HepG2 (cell line): ENCODE results near the gene PMVK. TPM values are rescaled to one million over a fixed set of nuclear protein-coding genes. Genes with fewer than 3 reads are reported as not detected.
A peak's percentile ranks its signal among the peaks of the same experiment; 100 is the strongest.

Experiments used
- GATA4 ChIP-seq: sonication (generic); IDR thresholded peaks from 2 replicates; pipeline ENCODE4 v1.6.1; 2016; ENCODE audit warnings: antibody characterized with exemption, low read depth, borderline replicate concordance
- IRX3 ChIP-seq: sonication (generic); formaldehyde crosslinking; IDR thresholded peaks from 2 replicates; pipeline ENCODE4 v1.8.1; 2023; ENCODE audit warnings: mild to moderate bottlenecking, low read depth, missing genetic modification reagents, borderline replicate concordance
- KDM1A ChIP-seq: IDR thresholded peaks from 2 replicates; pipeline ENCODE4 v1.6.1; 2016; ENCODE audit warnings: missing compliant biosample characterization
- KDM6A ChIP-seq: IDR thresholded peaks from 2 replicates; pipeline ENCODE4 v1.6.1; 2016; ENCODE audit warnings: low read depth
- MED1 ChIP-seq: sonication (generic); formaldehyde crosslinking; IDR thresholded peaks from 2 replicates; pipeline ENCODE4 v1.4.0; 2020; ENCODE audit warnings: missing genetic modification reagents
- MXI1 ChIP-seq: IDR thresholded peaks from 3 replicates; pipeline ENCODE4 v1.6.1; 2012; ENCODE audit warnings: low read depth, low read length, inconsistent platforms, borderline replicate concordance
- NCOA1 ChIP-seq: sonication (generic); formaldehyde crosslinking; IDR thresholded peaks from 2 replicates; pipeline ENCODE4 v1.9.0; 2021; ENCODE audit warnings: missing genetic modification reagents
- SMARCC2 ChIP-seq: fragments of 450-650 bp; IDR thresholded peaks from 2 replicates; pipeline ENCODE4 v1.6.1; 2017; ENCODE audit warnings: antibody characterized with exemption, mild to moderate bottlenecking
- ZNF326 ChIP-seq: sonication (generic); formaldehyde crosslinking; IDR thresholded peaks from 2 replicates; pipeline ENCODE4 v1.4.0; 2020; ENCODE audit warnings: missing genetic modification reagents, borderline replicate concordance
- ZNF333 ChIP-seq: sonication (generic); formaldehyde crosslinking; IDR thresholded peaks from 2 replicates; pipeline ENCODE4 v1.4.0; 2020; ENCODE audit warnings: mild to moderate bottlenecking, missing genetic modification reagents, borderline replicate concordance
- ZNF44 ChIP-seq: sonication (generic); formaldehyde crosslinking; IDR thresholded peaks from 2 replicates; pipeline ENCODE4 v1.5.1; 2020; ENCODE audit warnings: mild to moderate bottlenecking, missing genetic modification reagents
- ZNF772 ChIP-seq: sonication (generic); formaldehyde crosslinking; IDR thresholded peaks from 2 replicates; pipeline ENCODE4 v1.5.0; 2020; ENCODE audit warnings: mild to moderate bottlenecking, missing genetic modification reagents
- ZNF777 ChIP-seq: sonication (generic); formaldehyde crosslinking; IDR thresholded peaks from 2 replicates; pipeline ENCODE4 v1.4.0; 2020; ENCODE audit warnings: missing genetic modification reagents
- polyA plus RNA-seq, 8 experiments: library from polyadenylated mRNA; depleted of rRNA in 3 of 8; stranded (reverse) in 7 of 8; unstranded in 1 of 8; fragments of >200 nt; fragmentation: Illumina TruSeq in 4 of 8; extraction: Trizol in 4 of 8; gene quantifications; 2 replicates each; pipeline versions ENCODE4 v1.2.1 to v1.2.3, GENCODE V29; 2011 to 2016; ENCODE audit warnings: low read depth in 4 of 8, missing spikeins in 1 of 8, mixed read lengths in 1 of 8; ENCODE audit not compliant: insufficient read depth in 1 of 8
- total RNA-seq, 5 experiments: library from RNA; depleted of rRNA; stranded (reverse); fragments of >200 nt; fragmentation: Illumina TruSeq; extraction: Trizol; gene quantifications; 2 replicates each; pipeline ENCODE4 v1.2.3, GENCODE V29; 2016; ENCODE audit warnings: low read depth in 1 of 5
- TF ChIP-seq, protein P1 (sequence below): IDR thresholded peaks from 2 replicates; pipeline ENCODE4 v1.6.1; 2016; ENCODE audit warnings: low read depth, control low read depth
- TF ChIP-seq, protein P2 (sequence below): sonication (generic); formaldehyde crosslinking; IDR thresholded peaks from 2 replicates; pipeline ENCODE4 v1.8.0; 2022; ENCODE audit warnings: missing genetic modification reagents, mild to moderate bottlenecking, inconsistent platforms, borderline replicate concordance
- TF ChIP-seq, protein P3 (sequence below): sonication (generic); formaldehyde crosslinking; IDR thresholded peaks from 2 replicates; pipeline ENCODE4 v1.8.0; 2023; ENCODE audit warnings: mild to moderate bottlenecking, missing genetic modification reagents
- TF ChIP-seq, protein P4 (sequence below): IDR thresholded peaks from 2 replicates; pipeline ENCODE4 v1.6.1; 2012; ENCODE audit warnings: inconsistent platforms
- TF ChIP-seq, protein P5 (sequence below): sonication (generic); formaldehyde crosslinking; conservative IDR thresholded peaks from 2 replicates; pipeline ENCODE4 v1.8.0; 2022; ENCODE audit warnings: missing genetic modification reagents
- TF ChIP-seq, protein P6 (sequence below), 2 experiments: IDR thresholded peaks; 2 replicates each; pipeline ENCODE4 v1.6.1; 2011 to 2012; ENCODE audit warnings: low read length in 2 of 2, borderline replicate concordance in 1 of 2, low read depth in 1 of 2, mild to moderate bottlenecking in 1 of 2, moderate library complexity in 1 of 2
- TF ChIP-seq, protein P7 (sequence below): sonication (generic); formaldehyde crosslinking; IDR thresholded peaks from 2 replicates; pipeline ENCODE4 v1.4.0; 2020; ENCODE audit warnings: mild to moderate bottlenecking, low read depth, missing genetic modification reagents

Gene PMVK
- total and polyA plus RNA-seq, 2 of the 13 experiments (the other 11 are each of a cell fraction or from before 2014, with no cell fraction given) = 3.9 to 12.6 TPM

DNA sequence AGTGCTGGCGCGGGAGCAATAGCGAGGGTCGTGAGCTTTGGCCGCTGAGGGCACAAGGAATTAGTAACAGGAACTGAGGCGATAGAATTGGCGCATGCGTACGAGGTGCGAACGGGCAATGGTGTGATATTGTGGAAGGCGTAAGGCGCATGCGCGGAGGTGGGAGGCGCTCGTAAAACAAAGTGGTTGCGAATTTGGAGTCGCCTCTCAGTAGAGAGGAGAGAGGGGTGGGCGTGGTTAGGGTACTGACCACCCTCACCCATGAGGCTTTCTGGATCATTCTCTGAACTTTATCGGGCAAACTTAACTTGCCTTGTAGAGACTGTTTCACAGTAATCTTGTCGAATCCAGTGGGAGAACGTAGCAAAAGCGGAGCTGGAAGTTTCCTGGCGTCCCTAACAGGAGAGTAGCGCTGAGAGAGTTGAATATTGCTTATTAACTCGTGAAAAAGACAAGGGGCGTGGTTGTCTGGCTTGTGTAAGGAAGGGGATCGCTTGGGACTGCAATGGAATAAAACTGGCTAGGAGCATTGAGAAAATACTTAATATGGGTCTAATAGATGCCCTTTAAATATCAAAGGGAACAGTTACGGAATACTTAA, 38.4 kb upstream of the PMVK start (continued):
- TF ChIP-seq, protein P1, sequence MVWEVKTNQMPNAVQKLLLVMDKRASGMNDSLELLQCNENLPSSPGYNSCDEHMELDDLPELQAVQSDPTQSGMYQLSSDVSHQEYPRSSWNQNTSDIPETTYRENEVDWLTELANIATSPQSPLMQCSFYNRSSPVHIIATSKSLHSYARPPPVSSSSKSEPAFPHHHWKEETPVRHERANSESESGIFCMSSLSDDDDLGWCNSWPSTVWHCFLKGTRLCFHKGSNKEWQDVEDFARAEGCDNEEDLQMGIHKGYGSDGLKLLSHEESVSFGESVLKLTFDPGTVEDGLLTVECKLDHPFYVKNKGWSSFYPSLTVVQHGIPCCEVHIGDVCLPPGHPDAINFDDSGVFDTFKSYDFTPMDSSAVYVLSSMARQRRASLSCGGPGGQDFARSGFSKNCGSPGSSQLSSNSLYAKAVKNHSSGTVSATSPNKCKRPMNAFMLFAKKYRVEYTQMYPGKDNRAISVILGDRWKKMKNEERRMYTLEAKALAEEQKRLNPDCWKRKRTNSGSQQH (CRISPR knock-in tag) = no peak
- TF ChIP-seq GATA4 (no peak), ZNF44 (CRISPR knock-in tag) (no peak), ZNF777 (CRISPR knock-in tag) (peak; percentile 38; the same call in 1 of the 2 replicates), KDM1A (CRISPR knock-in tag) (no peak), NCOA1 (CRISPR knock-in tag) (no peak), SMARCC2 (no peak), MED1 (CRISPR knock-in tag) (peak; percentile 49; the same call in 1 of the 2 replicates), ZNF772 (no peak), ZNF333 (CRISPR knock-in tag) (no peak; the same call in 1 of the 2 replicates), MXI1 (peak; percentile 4; the same call in 1 of the 3 replicates), IRX3 (CRISPR knock-in tag) (0 out of 2 replicates have a peak, but pooled peaks have one; percentile 9), ZNF326 (CRISPR knock-in tag) (no peak), KDM6A (no peak)
- TF ChIP-seq, protein P2, sequence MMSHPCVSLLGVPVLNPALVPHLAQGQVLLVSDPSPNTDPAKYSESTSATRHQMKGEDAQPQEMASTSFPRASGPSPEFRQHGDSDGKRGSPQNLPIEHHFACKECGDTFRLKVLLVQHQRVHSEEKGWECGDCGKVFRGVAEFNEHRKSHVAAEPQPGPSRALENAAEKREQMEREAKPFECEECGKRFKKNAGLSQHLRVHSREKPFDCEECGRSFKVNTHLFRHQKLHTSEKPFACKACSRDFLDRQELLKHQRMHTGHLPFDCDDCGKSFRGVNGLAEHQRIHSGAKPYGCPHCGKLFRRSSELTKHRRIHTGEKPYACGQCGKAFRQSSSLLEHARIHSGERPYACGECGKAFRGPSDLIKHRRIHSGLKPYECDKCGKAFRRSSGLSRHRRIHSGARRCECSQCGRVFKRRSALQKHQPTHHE (CRISPR knock-in tag) = no peak
- TF ChIP-seq, protein P3, sequence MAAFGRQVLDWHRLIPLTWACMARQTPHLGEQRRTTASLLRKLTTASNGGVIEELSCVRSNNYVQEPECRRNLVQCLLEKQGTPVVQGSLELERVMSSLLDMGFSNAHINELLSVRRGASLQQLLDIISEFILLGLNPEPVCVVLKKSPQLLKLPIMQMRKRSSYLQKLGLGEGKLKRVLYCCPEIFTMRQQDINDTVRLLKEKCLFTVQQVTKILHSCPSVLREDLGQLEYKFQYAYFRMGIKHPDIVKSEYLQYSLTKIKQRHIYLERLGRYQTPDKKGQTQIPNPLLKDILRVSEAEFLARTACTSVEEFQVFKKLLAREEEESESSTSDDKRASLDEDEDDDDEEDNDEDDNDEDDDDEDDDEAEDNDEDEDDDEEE (CRISPR knock-in tag) = no peak
- TF ChIP-seq, protein P4, sequence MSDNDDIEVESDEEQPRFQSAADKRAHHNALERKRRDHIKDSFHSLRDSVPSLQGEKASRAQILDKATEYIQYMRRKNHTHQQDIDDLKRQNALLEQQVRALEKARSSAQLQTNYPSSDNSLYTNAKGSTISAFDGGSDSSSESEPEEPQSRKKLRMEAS = peak; percentile 83
- TF ChIP-seq, protein P5, sequence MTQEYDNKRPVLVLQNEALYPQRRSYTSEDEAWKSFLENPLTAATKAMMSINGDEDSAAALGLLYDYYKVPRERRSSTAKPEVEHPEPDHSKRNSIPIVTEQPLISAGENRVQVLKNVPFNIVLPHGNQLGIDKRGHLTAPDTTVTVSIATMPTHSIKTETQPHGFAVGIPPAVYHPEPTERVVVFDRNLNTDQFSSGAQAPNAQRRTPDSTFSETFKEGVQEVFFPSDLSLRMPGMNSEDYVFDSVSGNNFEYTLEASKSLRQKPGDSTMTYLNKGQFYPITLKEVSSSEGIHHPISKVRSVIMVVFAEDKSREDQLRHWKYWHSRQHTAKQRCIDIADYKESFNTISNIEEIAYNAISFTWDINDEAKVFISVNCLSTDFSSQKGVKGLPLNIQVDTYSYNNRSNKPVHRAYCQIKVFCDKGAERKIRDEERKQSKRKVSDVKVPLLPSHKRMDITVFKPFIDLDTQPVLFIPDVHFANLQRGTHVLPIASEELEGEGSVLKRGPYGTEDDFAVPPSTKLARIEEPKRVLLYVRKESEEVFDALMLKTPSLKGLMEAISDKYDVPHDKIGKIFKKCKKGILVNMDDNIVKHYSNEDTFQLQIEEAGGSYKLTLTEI = no peak
- TF ChIP-seq, protein P6, sequence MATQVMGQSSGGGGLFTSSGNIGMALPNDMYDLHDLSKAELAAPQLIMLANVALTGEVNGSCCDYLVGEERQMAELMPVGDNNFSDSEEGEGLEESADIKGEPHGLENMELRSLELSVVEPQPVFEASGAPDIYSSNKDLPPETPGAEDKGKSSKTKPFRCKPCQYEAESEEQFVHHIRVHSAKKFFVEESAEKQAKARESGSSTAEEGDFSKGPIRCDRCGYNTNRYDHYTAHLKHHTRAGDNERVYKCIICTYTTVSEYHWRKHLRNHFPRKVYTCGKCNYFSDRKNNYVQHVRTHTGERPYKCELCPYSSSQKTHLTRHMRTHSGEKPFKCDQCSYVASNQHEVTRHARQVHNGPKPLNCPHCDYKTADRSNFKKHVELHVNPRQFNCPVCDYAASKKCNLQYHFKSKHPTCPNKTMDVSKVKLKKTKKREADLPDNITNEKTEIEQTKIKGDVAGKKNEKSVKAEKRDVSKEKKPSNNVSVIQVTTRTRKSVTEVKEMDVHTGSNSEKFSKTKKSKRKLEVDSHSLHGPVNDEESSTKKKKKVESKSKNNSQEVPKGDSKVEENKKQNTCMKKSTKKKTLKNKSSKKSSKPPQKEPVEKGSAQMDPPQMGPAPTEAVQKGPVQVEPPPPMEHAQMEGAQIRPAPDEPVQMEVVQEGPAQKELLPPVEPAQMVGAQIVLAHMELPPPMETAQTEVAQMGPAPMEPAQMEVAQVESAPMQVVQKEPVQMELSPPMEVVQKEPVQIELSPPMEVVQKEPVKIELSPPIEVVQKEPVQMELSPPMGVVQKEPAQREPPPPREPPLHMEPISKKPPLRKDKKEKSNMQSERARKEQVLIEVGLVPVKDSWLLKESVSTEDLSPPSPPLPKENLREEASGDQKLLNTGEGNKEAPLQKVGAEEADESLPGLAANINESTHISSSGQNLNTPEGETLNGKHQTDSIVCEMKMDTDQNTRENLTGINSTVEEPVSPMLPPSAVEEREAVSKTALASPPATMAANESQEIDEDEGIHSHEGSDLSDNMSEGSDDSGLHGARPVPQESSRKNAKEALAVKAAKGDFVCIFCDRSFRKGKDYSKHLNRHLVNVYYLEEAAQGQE (IDR thresholded peaks at IDR 0.05; ENCODE audit: borderline replicate concordance in 1 of 2, low read depth in 1 of 2, low read length in 2 of 2) = 0 out of 4 replicates have a peak, but pooled peaks of 1 of the 2 experiments have one; percentile 37
- TF ChIP-seq, protein P7, sequence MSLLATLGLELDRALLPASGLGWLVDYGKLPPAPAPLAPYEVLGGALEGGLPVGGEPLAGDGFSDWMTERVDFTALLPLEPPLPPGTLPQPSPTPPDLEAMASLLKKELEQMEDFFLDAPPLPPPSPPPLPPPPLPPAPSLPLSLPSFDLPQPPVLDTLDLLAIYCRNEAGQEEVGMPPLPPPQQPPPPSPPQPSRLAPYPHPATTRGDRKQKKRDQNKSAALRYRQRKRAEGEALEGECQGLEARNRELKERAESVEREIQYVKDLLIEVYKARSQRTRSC (CRISPR knock-in tag) = no peak
